ENCODE measurements around the gene OR2A25. TPM values are rescaled to one million over a fixed set of nuclear protein-coding genes. Genes with fewer than 3 reads are reported as not detected.

OR2A25 gene
- total and polyA plus RNA-seq, 10 of the 15 experiments (the other 5 are each of a cell fraction or from before 2014, with no cell fraction given) = not detected

DNA sequence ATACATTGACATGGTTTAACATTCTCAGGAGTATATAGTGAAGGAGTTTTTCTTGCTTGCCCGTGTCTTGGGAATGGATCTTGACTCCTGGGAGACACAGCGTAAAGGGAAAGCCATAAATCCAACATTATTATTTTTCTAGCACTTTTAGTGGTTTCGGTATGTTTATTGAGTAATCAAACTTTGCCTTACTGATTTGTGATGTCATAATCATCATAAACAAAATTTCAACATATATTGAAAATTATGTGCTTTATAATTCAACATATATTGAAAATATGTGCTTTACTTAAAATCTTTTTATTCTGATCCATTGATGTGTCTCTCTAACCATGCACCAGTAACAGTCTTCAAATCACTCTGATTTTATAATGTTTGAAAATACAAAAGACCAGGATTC is 41.1 kb upstream of the OR2A25 start:
- RAD21 ChIA-PET (ENCODE audit: unreplicated experiment) = interaction anchor here (0.9 to 1.6 kb wide), 3 partner anchors 100 to 538 kb away, joined by 3 to 4 read pairs (median 4); partner anchors contain the start of gene TCAF1
- Histone ChIP-seq H3K4me1 (ENCODE audit: control insufficient read depth, insufficient read depth, low read length) (no peaks in the 10 kb centered on the region), H3K4me3 (no peak overlapping the region), H3K36me3 (ENCODE audit: control insufficient read depth in 2 of 2, insufficient read depth in 2 of 2, low read length in 1 of 2) (no peaks in the 10 kb centered on the region), H3K27me3 (replicated peaks in 1 of 2; ENCODE audit: control insufficient read depth in 2 of 2, insufficient read depth in 2 of 2, low read length in 1 of 2) (no peaks in the 10 kb centered on the region; a peak in 1 of 4 replicates), H2AFZ (ENCODE audit: control insufficient read depth, low read depth, low read length) (no peak overlapping the region), H4K20me1 (ENCODE audit: control insufficient read depth, insufficient read depth) (no peaks in the 10 kb centered on the region), H3K9me3 (replicated peaks; ENCODE audit: control insufficient read depth, insufficient read depth, low read length) (no peaks in the 10 kb centered on the region), H3K27ac (ENCODE audit: control insufficient read depth, insufficient read depth) (no peak overlapping the region), H3K4me2 (ENCODE audit: control insufficient read depth, insufficient read depth) (no peak overlapping the region), H3K79me2 (ENCODE audit: control insufficient read depth, insufficient read depth, low read length) (no peaks in the 10 kb centered on the region), H3K9ac (ENCODE audit: control insufficient read depth, insufficient read depth, low read length) (no peak overlapping the region)
- no peak for DNase-seq (ENCODE audit: low read depth, low spot score)
- in situ Hi-C loops (cut with MboI) (no loop called here), intact Hi-C loops (cut with micrococcal nuclease; ENCODE audit: unreplicated experiment) (no loop called here)
- TF ChIP-seq CREB1 (IDR thresholded peaks at IDR 0.05; ENCODE audit: low read depth) (no peak), CBX3 (IDR thresholded peaks at IDR 0.05; ENCODE audit: borderline replicate concordance, low read depth) (no peak), NR2C2 (IDR thresholded peaks at IDR 0.05; ENCODE audit: borderline replicate concordance, control insufficient read depth, insufficient read length, low read depth) (no peak), CHD4 (IDR thresholded peaks at IDR 0.05) (no peak), ZBED1 (IDR thresholded peaks at IDR 0.05; ENCODE audit: borderline replicate concordance) (no peak), ZNF622 (IDR thresholded peaks at IDR 0.05) (no peak), MTA3 (IDR thresholded peaks at IDR 0.05; ENCODE audit: borderline replicate concordance, low read length) (no peak), RB1 (IDR thresholded peaks at IDR 0.05; ENCODE audit: borderline replicate concordance) (no peak), NR2C1 (IDR thresholded peaks at IDR 0.05) (no peak), JUNB (IDR thresholded peaks at IDR 0.05) (no peak), IRF4 (IDR thresholded peaks at IDR 0.05; ENCODE audit: low read depth, low read length) (no peak), ZNF217 (IDR thresholded peaks at IDR 0.05) (no peak), IKZF2 (IDR thresholded peaks at IDR 0.05) (no peak)
- TF ChIP-seq, protein P1, sequence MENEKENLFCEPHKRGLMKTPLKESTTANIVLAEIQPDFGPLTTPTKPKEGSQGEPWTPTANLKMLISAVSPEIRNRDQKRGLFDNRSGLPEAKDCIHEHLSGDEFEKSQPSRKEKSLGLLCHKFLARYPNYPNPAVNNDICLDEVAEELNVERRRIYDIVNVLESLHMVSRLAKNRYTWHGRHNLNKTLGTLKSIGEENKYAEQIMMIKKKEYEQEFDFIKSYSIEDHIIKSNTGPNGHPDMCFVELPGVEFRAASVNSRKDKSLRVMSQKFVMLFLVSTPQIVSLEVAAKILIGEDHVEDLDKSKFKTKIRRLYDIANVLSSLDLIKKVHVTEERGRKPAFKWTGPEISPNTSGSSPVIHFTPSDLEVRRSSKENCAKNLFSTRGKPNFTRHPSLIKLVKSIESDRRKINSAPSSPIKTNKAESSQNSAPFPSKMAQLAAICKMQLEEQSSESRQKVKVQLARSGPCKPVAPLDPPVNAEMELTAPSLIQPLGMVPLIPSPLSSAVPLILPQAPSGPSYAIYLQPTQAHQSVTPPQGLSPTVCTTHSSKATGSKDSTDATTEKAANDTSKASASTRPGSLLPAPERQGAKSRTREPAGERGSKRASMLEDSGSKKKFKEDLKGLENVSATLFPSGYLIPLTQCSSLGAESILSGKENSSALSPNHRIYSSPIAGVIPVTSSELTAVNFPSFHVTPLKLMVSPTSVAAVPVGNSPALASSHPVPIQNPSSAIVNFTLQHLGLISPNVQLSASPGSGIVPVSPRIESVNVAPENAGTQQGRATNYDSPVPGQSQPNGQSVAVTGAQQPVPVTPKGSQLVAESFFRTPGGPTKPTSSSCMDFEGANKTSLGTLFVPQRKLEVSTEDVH (IDR thresholded peaks at IDR 0.05; ENCODE audit: low read depth, partially characterized antibody) = no peak
- TF ChIP-seq, protein P2, sequence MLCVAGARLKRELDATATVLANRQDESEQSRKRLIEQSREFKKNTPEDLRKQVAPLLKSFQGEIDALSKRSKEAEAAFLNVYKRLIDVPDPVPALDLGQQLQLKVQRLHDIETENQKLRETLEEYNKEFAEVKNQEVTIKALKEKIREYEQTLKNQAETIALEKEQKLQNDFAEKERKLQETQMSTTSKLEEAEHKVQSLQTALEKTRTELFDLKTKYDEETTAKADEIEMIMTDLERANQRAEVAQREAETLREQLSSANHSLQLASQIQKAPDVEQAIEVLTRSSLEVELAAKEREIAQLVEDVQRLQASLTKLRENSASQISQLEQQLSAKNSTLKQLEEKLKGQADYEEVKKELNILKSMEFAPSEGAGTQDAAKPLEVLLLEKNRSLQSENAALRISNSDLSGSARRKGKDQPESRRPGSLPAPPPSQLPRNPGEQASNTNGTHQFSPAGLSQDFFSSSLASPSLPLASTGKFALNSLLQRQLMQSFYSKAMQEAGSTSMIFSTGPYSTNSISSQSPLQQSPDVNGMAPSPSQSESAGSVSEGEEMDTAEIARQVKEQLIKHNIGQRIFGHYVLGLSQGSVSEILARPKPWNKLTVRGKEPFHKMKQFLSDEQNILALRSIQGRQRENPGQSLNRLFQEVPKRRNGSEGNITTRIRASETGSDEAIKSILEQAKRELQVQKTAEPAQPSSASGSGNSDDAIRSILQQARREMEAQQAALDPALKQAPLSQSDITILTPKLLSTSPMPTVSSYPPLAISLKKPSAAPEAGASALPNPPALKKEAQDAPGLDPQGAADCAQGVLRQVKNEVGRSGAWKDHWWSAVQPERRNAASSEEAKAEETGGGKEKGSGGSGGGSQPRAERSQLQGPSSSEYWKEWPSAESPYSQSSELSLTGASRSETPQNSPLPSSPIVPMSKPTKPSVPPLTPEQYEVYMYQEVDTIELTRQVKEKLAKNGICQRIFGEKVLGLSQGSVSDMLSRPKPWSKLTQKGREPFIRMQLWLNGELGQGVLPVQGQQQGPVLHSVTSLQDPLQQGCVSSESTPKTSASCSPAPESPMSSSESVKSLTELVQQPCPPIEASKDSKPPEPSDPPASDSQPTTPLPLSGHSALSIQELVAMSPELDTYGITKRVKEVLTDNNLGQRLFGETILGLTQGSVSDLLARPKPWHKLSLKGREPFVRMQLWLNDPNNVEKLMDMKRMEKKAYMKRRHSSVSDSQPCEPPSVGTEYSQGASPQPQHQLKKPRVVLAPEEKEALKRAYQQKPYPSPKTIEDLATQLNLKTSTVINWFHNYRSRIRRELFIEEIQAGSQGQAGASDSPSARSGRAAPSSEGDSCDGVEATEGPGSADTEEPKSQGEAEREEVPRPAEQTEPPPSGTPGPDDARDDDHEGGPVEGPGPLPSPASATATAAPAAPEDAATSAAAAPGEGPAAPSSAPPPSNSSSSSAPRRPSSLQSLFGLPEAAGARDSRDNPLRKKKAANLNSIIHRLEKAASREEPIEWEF (IDR thresholded peaks at IDR 0.05; ENCODE audit: insufficient replicate concordance, low read depth, low read length) = no peak
- no peak for FAIRE-seq
- SMC1A ChIA-PET (ENCODE audit: uncharacterized antibody, unreplicated experiment) = interaction anchor here (1.0 to 1.8 kb wide), 3 partner anchors 99 to 292 kb away, joined by 3 to 4 read pairs (median 4); no protein-coding TSS in a partner anchor
- no peak for ATAC-seq
- 14% methylated on average over 3 of the region's 3 CpGs for WGBS (ENCODE audit: insufficient coverage, insufficient replicate concordance, low lambda C conversion rate, missing lambda C conversion rate)
- CTCF ChIA-PET = interaction anchor here (1.3 to 2.0 kb wide), 3 partner anchors 28 to 292 kb away, joined by 3 to 12 read pairs (median 5); partner anchors contain the start of genes OR6B1 and TCAF1
- POLR2A ChIA-PET = no interaction called here
- no TSS peak for BruUV-seq (replicated peaks)

All from GM12878 (cell line).